ENCODE measurements around the gene APBA3.
"Not testable (repeated sequence)": the region's sequence is repeated elsewhere in the genome, so short reads cannot be mapped to it uniquely, and the experiment has no call there.

APBA3 gene

GRCh38 chr19:3770136-3770999 is 8.9 kb upstream of the APBA3 start:
- no peak for DNase-seq

GRCh38 chr19:3769494-3769893 is 8.0 kb upstream of the APBA3 start:
- no peak for DNase-seq

- no peak for DNase-seq
Measured at GRCh38 chr19:3768748-3769099, 7.2 kb upstream of the APBA3 start.

GRCh38 chr19:3768015-3768747 is 6.7 kb upstream of the APBA3 start:
- DNase-seq = no peak

- no peak for DNase-seq
Measured at GRCh38 chr19:3767050-3767449, 5.6 kb upstream of the APBA3 start.

GRCh38 chr19:3766520-3766919 is 5.0 kb upstream of the APBA3 start:
- no peak for DNase-seq

- DNase-seq = not testable (repeated sequence)
Measured at GRCh38 chr19:3765757-3766156, 4.3 kb upstream of the APBA3 start.

GRCh38 chr19:3765121-3765520 is 3.6 kb upstream of the APBA3 start:
- no peak for DNase-seq

GRCh38 chr19:3762501-3763459 is 1.3 kb upstream of the APBA3 start, which contains the start of gene MRPL54:
Gene MRPL54 (plus strand): TSS chr19:3762682. CDS start chr19:3762701, 19 bp downstream.
- DNase-seq = peak; percentile 97

GRCh38 chr19:3762130-3762473 is 610 bp upstream of the APBA3 start:
- no peak for DNase-seq

GRCh38 chr19:3760871-3761361 is 576 bp downstream of the APBA3 start:
- no peak for DNase-seq

GRCh38 chr19:3759482-3760254 is 1.8 kb downstream of the APBA3 start:
- no peak for DNase-seq

- not testable (repeated sequence) for DNase-seq
Measured at GRCh38 chr19:3758297-3758696, 3.2 kb downstream of the APBA3 start.

GRCh38 chr19:3757705-3758104 is 3.8 kb downstream of the APBA3 start:
- DNase-seq = not testable (repeated sequence)

- no peak for DNase-seq
Measured at GRCh38 chr19:3753631-3754410, 7.7 kb downstream of the APBA3 start.

- no peak for DNase-seq
Measured at GRCh38 chr19:3752492-3752891, 9.0 kb downstream of the APBA3 start.

- no peak for DNase-seq
Measured at GRCh38 chr19:3751236-3751635, 10.3 kb downstream of the APBA3 start.

- DNase-seq = no peak
Measured at GRCh38 chr19:3750211-3750610, 11.3 kb downstream of the APBA3 start.

GRCh38 chr19:3748965-3749364 is 12.5 kb downstream of the APBA3 start:
- DNase-seq = no peak

GRCh38 chr19:3746371-3747056 is 15.0 kb downstream of the APBA3 start:
- DNase-seq = no peak

Data from NCI-H1417 treated with DMSO at 0.1 percent for 48 hours (cell line).